Measurements from ENCODE around the gene TMEM53. TPM values are rescaled to one million over a fixed set of nuclear protein-coding genes. Genes with fewer than 3 reads are reported as not detected.

TMEM53 gene
- total RNA-seq, result 9.1 and 9.3 TPM in 2 replicates

DNA sequence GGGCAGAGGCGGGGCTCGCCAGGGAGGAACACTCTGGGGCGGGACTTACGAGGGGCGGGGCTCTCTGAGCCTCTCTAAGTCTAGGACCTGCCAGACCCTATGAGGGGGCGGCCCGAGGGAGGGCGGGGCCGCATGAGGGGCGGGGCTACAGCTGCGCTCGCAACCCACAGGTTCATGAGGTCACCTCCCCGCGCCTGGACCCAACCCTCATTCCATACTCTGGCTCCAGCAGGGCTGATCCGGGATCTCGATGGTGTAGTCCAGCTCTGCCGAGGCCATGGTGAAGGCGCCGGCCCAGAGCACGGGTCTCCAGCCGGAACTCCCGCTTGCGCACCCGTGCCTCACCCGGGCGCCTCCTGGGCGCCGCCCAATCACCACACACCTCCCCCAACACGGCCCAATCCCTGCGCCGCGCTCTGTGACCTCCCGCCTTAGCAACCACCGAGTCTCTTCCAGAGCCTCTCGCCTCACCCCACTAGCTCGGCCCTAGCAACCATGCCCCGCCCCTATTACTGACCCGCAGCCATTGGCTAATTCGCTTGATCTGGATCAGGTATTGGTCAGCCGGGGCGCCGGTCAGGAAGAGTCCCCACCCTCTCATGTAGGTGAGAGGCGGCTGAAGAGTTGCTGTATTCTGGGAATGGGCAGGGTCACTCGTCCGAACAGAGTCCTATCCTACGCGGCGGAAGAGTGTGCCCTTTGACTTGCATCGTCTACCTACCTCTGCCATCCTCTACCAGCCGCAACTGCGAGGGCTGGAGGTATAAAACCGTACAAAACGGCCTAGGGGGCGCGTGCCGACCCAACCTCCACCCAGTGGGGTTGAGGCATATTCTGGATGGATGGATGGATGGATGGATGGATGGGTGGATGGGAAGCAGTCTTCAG is at the start of gene TMEM53, which contains the start of gene ARMH1:
Gene TMEM53 (minus strand): TSS at position 369 of the 888 bp plus-strand sequence. CDS start 90 bp downstream, at position 279.
Gene ARMH1 (plus strand): TSS at position 602 of the 888 bp plus-strand sequence. CDS start 14,984 bp downstream, outside the sequence.

Other genes starting within 250 kb of the TMEM53 start
- 0.11 and 0.87 TPM in 2 replicates for gene ARMH1, start 233 bp upstream of the TMEM53 start, total RNA-seq
- not detected in 2 replicates for gene RNU5D-1, start 56.7 kb upstream of the TMEM53 start, total RNA-seq
- 21.6 and 87.8 TPM in 2 replicates for gene KIF2C, start 65.4 kb upstream of the TMEM53 start, total RNA-seq
- gene RPS8, start 101.1 kb upstream of the TMEM53 start, total RNA-seq, result 1,812 and 2,006 TPM in 2 replicates
- gene BEST4, start 113.7 kb upstream of the TMEM53 start, total RNA-seq, result 0.11 TPM in 1 of 2 replicates, not detected in the other
- gene PLK3, start 125.9 kb upstream of the TMEM53 start, total RNA-seq, result 39.4 and 43.7 TPM in 2 replicates
- gene DYNLT4, start 132.9 kb upstream of the TMEM53 start, total RNA-seq, result not detected in 2 replicates
- 5.4 and 12.0 TPM in 2 replicates for gene BTBD19, start 134.0 kb upstream of the TMEM53 start, total RNA-seq
- 0.12 and 0.22 TPM in 2 replicates for gene PTCH2, start 168.8 kb upstream of the TMEM53 start, total RNA-seq